Measurements from ENCODE around the gene PFKL. TPM values are rescaled to one million over a fixed set of nuclear protein-coding genes. Genes with fewer than 3 reads are reported as not detected.

The PFKL gene
- total and polyA plus RNA-seq, 2 of the 8 experiments (the other 6 are each of a cell fraction or from before 2014, with no cell fraction given) = 80.2 to 82.3 TPM

DNA sequence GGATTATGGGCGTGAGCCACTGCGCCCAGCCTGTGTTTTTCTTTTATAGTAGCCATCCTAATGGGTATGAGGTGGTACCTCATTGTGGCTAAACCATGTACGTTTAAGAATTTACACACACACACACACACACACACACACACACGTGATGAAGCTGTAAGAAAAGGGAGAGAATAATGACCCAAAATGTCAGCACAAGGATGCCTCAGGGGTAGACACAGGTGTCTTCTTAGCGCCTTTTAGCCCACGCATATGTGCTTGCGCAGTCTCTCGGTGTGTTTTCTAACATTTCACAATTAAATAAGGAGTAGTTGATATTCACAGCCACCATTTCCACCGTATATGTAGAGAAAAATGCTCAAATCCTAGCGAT lies 782 bp upstream of the PFKL start:
- H2AFZ ChIP-seq (ENCODE audit: low read length) = peak overlapping the region; percentile 80
- H3K27ac ChIP-seq (ENCODE audit: low read depth, low read length) = no peak overlapping the region
- H3K4ac ChIP-seq (replicated peaks; ENCODE audit: insufficient read length, low read depth, low read length) = peak overlapping the region; percentile 9
- no peak overlapping the region for H3K9ac ChIP-seq (replicated peaks in 1 of 4; ENCODE audit: extremely low read depth in 1 of 4, low read depth in 3 of 4, low read length in 3 of 4)
- H3K27me3 ChIP-seq (replicated peaks in 1 of 4; ENCODE audit: control insufficient read depth in 3 of 4, extremely low read depth in 1 of 4, insufficient read depth in 3 of 4, low read length in 3 of 4) = peaks cover 0 to 3% (median 0%) of the 10 kb centered on the region in 4 experiments; a peak in 2 of 7 replicates
- H4K91ac ChIP-seq (replicated peaks; ENCODE audit: insufficient read length, low read length) = peak overlapping the region; percentile 4
- peaks cover 0 to 3% of the 10 kb centered on the region in 2 experiments; a peak in 1 of 4 replicates for H3K79me2 ChIP-seq (ENCODE audit: control insufficient read depth in 1 of 2, insufficient read depth in 2 of 2, low read length in 2 of 2)
- H2AK5ac ChIP-seq (ENCODE audit: low read depth, low read length) = no peak overlapping the region
- 0 out of 2 replicates have a peak overlapping the region, but pooled peaks have one; percentile 4 for H2BK12ac ChIP-seq (ENCODE audit: low read depth, low read length)
- H2BK20ac ChIP-seq (ENCODE audit: low read length) = no peak overlapping the region
- peaks cover 6 to 9% of the 10 kb centered on the region in 2 experiments for H4K20me1 ChIP-seq (replicated peaks in 1 of 2; ENCODE audit: control insufficient read depth in 1 of 2, insufficient read depth in 2 of 2, low read length in 2 of 2)
- H3K18ac ChIP-seq (ENCODE audit: extremely low read depth, low read length) = 0 out of 2 replicates have a peak overlapping the region, but pooled peaks have one; percentile 5
- WGBS, 2 experiments (ENCODE audit: extremely low coverage in 1 of 2, insufficient coverage in 1 of 2, insufficient read length in 1 of 2, insufficient replicate concordance in 2 of 2, low coverage in 1 of 2, low lambda C conversion rate in 2 of 2, missing lambda C conversion rate in 1 of 2) = 35% methylated on average over 10 of the region's 10 CpGs; no CpG with 5 or more reads in 1 of the 2 experiments
- H3K4me2 ChIP-seq (ENCODE audit: insufficient read depth in 1 of 2, low read depth in 2 of 2, low read length in 2 of 2) = peak overlapping the region; percentile 75 to 90
- ChIA-PET POLR2A (ENCODE audit: partially characterized antibody) (no interaction called here), CTCF (ENCODE audit: partially characterized antibody) (interaction anchor here (0.6 to 5.0 kb wide), 6 partner anchors 8 to 306 kb away, joined by 3 to 53 read pairs (median 4); partner anchors contain the start of genes AIRE and TRPM2)
- H3K36me3 ChIP-seq (ENCODE audit: control insufficient read depth in 2 of 4, insufficient read depth in 4 of 4, low read length in 3 of 4) = no peaks in the 10 kb centered on the region
- no peak overlapping the region for H4K8ac ChIP-seq (ENCODE audit: extremely low read depth, insufficient read depth, low read length)
- H4K5ac ChIP-seq (ENCODE audit: insufficient read length, low read depth, low read length) = no peak overlapping the region
- H3K79me1 ChIP-seq (ENCODE audit: low read depth, low read length) = peaks cover 6% of the 10 kb centered on the region; the same call in 1 of the 2 replicates
- H3K4me1 ChIP-seq (replicated peaks in 1 of 4; ENCODE audit: control insufficient read depth in 3 of 4, insufficient read depth in 4 of 4, low read length in 3 of 4) = peaks cover 0 to 19% (median 5%) of the 10 kb centered on the region in 4 experiments; a peak in 5 of 7 replicates
- peak overlapping the region; percentile 20; the same call in 1 of the 2 replicates for H2BK15ac ChIP-seq (ENCODE audit: low read length)
- TF ChIP-seq TBP (IDR thresholded peaks at IDR 0.05; ENCODE audit: low read depth, low read length) (no peak), FOSL1 (IDR thresholded peaks at IDR 0.05; ENCODE audit: insufficient read depth, low read depth, low read length) (no peak), YY1 (IDR thresholded peaks at IDR 0.05; ENCODE audit: low read depth, low read length) (no peak), POU5F1 (IDR thresholded peaks at IDR 0.05; ENCODE audit: low read depth, low read length) (no peak), NRF1 (IDR thresholded peaks at IDR 0.05; ENCODE audit: low read depth, low read length) (no peak), CHD1 (IDR thresholded peaks at IDR 0.05; ENCODE audit: low read depth, low read length) (no peak), BCL11A (IDR thresholded peaks at IDR 0.05; ENCODE audit: low read depth in 2 of 2, low read length in 2 of 2) (no peak)
- TF ChIP-seq, protein P1, sequence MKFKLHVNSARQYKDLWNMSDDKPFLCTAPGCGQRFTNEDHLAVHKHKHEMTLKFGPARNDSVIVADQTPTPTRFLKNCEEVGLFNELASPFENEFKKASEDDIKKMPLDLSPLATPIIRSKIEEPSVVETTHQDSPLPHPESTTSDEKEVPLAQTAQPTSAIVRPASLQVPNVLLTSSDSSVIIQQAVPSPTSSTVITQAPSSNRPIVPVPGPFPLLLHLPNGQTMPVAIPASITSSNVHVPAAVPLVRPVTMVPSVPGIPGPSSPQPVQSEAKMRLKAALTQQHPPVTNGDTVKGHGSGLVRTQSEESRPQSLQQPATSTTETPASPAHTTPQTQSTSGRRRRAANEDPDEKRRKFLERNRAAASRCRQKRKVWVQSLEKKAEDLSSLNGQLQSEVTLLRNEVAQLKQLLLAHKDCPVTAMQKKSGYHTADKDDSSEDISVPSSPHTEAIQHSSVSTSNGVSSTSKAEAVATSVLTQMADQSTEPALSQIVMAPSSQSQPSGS (IDR thresholded peaks at IDR 0.05; ENCODE audit: low read length) = no peak
- H3K56ac ChIP-seq (replicated peaks; ENCODE audit: insufficient read length, low read depth, low read length) = no peak overlapping the region
- no peak overlapping the region for H3K14ac ChIP-seq (ENCODE audit: insufficient read length)
- H3K23ac ChIP-seq (ENCODE audit: insufficient read length) = no peak overlapping the region
- H2BK120ac ChIP-seq (replicated peaks; ENCODE audit: low read depth, low read length) = no peak overlapping the region
- H3K4me3 ChIP-seq (ENCODE audit: extremely low read depth in 1 of 4, insufficient read depth in 2 of 4, low read depth in 3 of 4, low read length in 4 of 4) = peak overlapping the region; percentile 55 to 68 (median 64)
- H2BK5ac ChIP-seq (ENCODE audit: low read depth, low read length) = peak overlapping the region; percentile 60; the same call in 1 of the 2 replicates
- no peaks in the 10 kb centered on the region for H3K9me3 ChIP-seq (ENCODE audit: insufficient read depth in 2 of 2, low read depth in 1 of 2, low read length in 1 of 2)
- DNase-seq (ENCODE audit: low read depth in 1 of 2, low spot score in 2 of 2) = no peak
- no peak for FAIRE-seq
- H3K23me2 ChIP-seq (ENCODE audit: low read depth, low read length) = peaks cover 12% of the 10 kb centered on the region; the same call in 1 of the 2 replicates

Measured in H1 (cell line).